Panc1 (cell line): ENCODE measurements around the gene OR7A10. TPM values are rescaled to one million over a fixed set of nuclear protein-coding genes. Genes with fewer than 3 reads are reported as not detected.

Experiments used
- ATAC-seq: fragments of 200-7000 bp; cut with Tn5 transposase; 2 replicates; pipeline ENCODE4 v1.9.1; 2020; ENCODE audit warnings: mild to moderate bottlenecking, moderate library complexity
- Bru-seq: library from RNA; stranded (reverse); fragments of 400-500 nt; gene quantifications from one replicate; lab custom pipeline; 2021; lab: Mats Ljungman, UMichigan
- BruChase-seq, 2 experiments: library from RNA; stranded (reverse); fragments of 400-500 nt; gene quantifications; one replicate each; lab custom pipeline; 2021; lab: Mats Ljungman, UMichigan
- BruUV-seq: library from RNA; stranded (reverse); fragments of 400-500 nt; replicated peaks from 2 replicates; lab custom pipeline; 2021; lab: Mats Ljungman, UMichigan
- CTCF ChIA-PET: fragments of 300-600 bp; sonication (Branson Sonifier 250); formaldehyde crosslinking; loops from one replicate; lab custom pipeline; 2022; ENCODE audit warnings: antibody characterized with exemption; lab: Charles Lee
- POLR2A ChIA-PET: fragments of 300-600 bp; sonication (Branson Sonifier 250); formaldehyde crosslinking; loops from one replicate; lab custom pipeline; 2022; ENCODE audit warnings: antibody characterized with exemption; lab: Charles Lee
- DNase-seq: peaks from one replicate; pipeline ENCODE4 v3.0.0-alpha.2; 2010; ENCODE audit warnings: low read depth, low spot score
- H3K27ac ChIP-seq: 2 replicates; pipeline ENCODE4 v1.5.1; 2011; ENCODE audit warnings: mild to moderate bottlenecking, low read length, inconsistent platforms
- H3K27me3 ChIP-seq: fragments of 200-500 bp; sonication (Bioruptor generic); 2 replicates; pipeline ENCODE4 v1.6.0; 2014; ENCODE audit warnings: low read length, inconsistent platforms; ENCODE audit not compliant: control insufficient read depth, insufficient read depth
- H3K36me3 ChIP-seq: fragments of 200-500 bp; sonication (Bioruptor generic); 2 replicates; pipeline ENCODE4 v1.5.1; 2014; ENCODE audit warnings: inconsistent platforms, mild to moderate bottlenecking, low read length, moderate library complexity; ENCODE audit not compliant: control insufficient read depth, insufficient read depth
- H3K4me1 ChIP-seq: 2 replicates; pipeline ENCODE4 v1.5.1; 2011; ENCODE audit warnings: inconsistent platforms, mild to moderate bottlenecking, low read length, moderate library complexity; ENCODE audit not compliant: control insufficient read depth, insufficient read depth
- H3K4me3 ChIP-seq, 2 experiments: 2 replicates each; pipeline ENCODE4 v1.5.1; 2011 to 2012; ENCODE audit warnings: low read depth in 2 of 2, low read length in 2 of 2, mild to moderate bottlenecking in 2 of 2, inconsistent platforms in 1 of 2, moderate library complexity in 1 of 2
- H3K9me3 ChIP-seq: fragments of 200-500 bp; sonication (Bioruptor generic); 2 replicates; pipeline ENCODE4 v1.5.1; 2014; ENCODE audit warnings: low read depth, mild to moderate bottlenecking, inconsistent platforms, low read length, moderate library complexity; ENCODE audit not compliant: control insufficient read depth, insufficient read depth
- CTCF ChIP-seq: fragments of 450-650 bp; IDR thresholded peaks from 2 replicates; pipeline ENCODE4 v1.5.1; 2017; ENCODE audit warnings: mild to moderate bottlenecking
- POLR2AphosphoS5 ChIP-seq: IDR thresholded peaks from 2 replicates; pipeline ENCODE4 v1.6.1; 2012; ENCODE audit warnings: mild to moderate bottlenecking, low read depth, low read length, moderate library complexity
- REST ChIP-seq, 2 experiments: IDR thresholded peaks; 2 replicates each; pipeline ENCODE4 v1.6.1; 2011 to 2012; ENCODE audit warnings: low read depth in 2 of 2, control low read depth in 1 of 2, low read length in 1 of 2, mild to moderate bottlenecking in 1 of 2, moderate library complexity in 1 of 2; ENCODE audit not compliant: insufficient read depth in 1 of 2
- SIN3A ChIP-seq: IDR thresholded peaks from 2 replicates; pipeline ENCODE4 v1.6.1; 2012; ENCODE audit warnings: low read depth, mild to moderate bottlenecking, low read length, moderate library complexity, borderline replicate concordance; ENCODE audit not compliant: insufficient read depth
- TCF7L2 ChIP-seq: IDR thresholded peaks from 2 replicates; pipeline ENCODE4 v1.6.1; 2011; ENCODE audit warnings: mild to moderate bottlenecking, low read depth, low read length, inconsistent platforms
- in situ Hi-C: cut with HindIII; loops from 2 replicates; pipeline ENCODE4 v1.10.0; 2016; ENCODE audit warnings: low sequenced_read_pairs, low pct_unique_long_range_greater_than_20kb
- intact Hi-C: fragments of 100-400 bp; cut with micrococcal nuclease; formaldehyde crosslinking; loops from one replicate; pipeline ENCODE4 v1.10.0; 2022; ENCODE audit not compliant: unreplicated experiment
- long read RNA-seq: library from polyadenylated mRNA; unstranded; transcript quantifications from one replicate; pipeline ENCODE4 v2.0.0, GENCODE V29; 2021; ENCODE audit not compliant: unreplicated experiment
- polyA plus RNA-seq: library from polyadenylated mRNA; unstranded; fragments of >200 nt; gene quantifications from one replicate; pipeline ENCODE4 v1.2.1, GENCODE V29; 2012; ENCODE audit warnings: missing spikeins; ENCODE audit not compliant: insufficient read length
- total RNA-seq: library from RNA; stranded (reverse); gene quantifications from one replicate; pipeline ENCODE4 v1.2.1, GENCODE V29; 2021; ENCODE audit not compliant: unreplicated experiment

Gene OR7A10
- not detected for total RNA-seq
- not detected for polyA plus RNA-seq
- Bru-seq, nascent RNA: not detected
- BruChase-seq, experiment 1, labeled RNA remaining after a 2-hour chase: not detected
- not detected for BruChase-seq, experiment 2, labeled RNA remaining after a 6-hour chase
- long read RNA-seq: 0 reads

GRCh38 chr19:14848822-14849221, at the start of gene OR7A10:
Gene OR7A10 (minus strand): TSS chr19:14848922. CDS start chr19:14841877, 7,045 bp downstream.
- Histone ChIP-seq H3K36me3 (no peaks in the 10 kb centered on the region), H3K27me3 (0 out of 2 replicates have a peak, but pooled peaks cover 3% of the 10 kb centered on the region), H3K4me1 (no peaks in the 10 kb centered on the region), H3K4me3 (no peak within 1 kb of the TSS), H3K9me3 (no peaks in the 10 kb centered on the region), H3K27ac (no peak within 1 kb of the TSS)
- ChIA-PET CTCF (interaction anchor here (0.6 kb wide), 1 partner anchor 62 kb away, joined by 3 read pairs; no protein-coding TSS in a partner anchor), POLR2A (interaction anchor here (0.7 kb wide), 1 partner anchor 572 kb away, joined by 7 read pairs; no protein-coding TSS in a partner anchor)
- no TSS peak for BruUV-seq
- intact Hi-C loops (no loop called here), in situ Hi-C loops (no loop called here)
- ATAC-seq (no peak), DNase-seq (no peak)
- TF ChIP-seq TCF7L2 (no peak), CTCF (no peak), POLR2AphosphoS5 (no peak), REST (IDR thresholded peaks at IDR 0.05; ENCODE audit: insufficient read depth in 1 of 2, low read depth in 2 of 2, low read length in 1 of 2) (no peak), SIN3A (no peak)

GRCh38 chr19:14890643-14891379, 42.1 kb upstream of the OR7A10 start:
- H3K27ac ChIP-seq: no peak overlapping the region
- CTCF ChIA-PET: interaction anchor here (0.5 kb wide), 2 partner anchors 119 to 191 kb away, joined by 3 read pairs; partner anchors contain the start of gene OR1I1
- BruUV-seq: no TSS peak
- no peaks in the 10 kb centered on the region for H3K36me3 ChIP-seq
- H3K27me3 ChIP-seq: no peaks in the 10 kb centered on the region; the same call in 1 of the 2 replicates
- no peak overlapping the region for H3K4me3 ChIP-seq
- no peaks in the 10 kb centered on the region; the same call in 1 of the 2 replicates for H3K9me3 ChIP-seq
- ATAC-seq (no peak), DNase-seq (no peak)
- POLR2A ChIA-PET: no interaction called here
- in situ Hi-C loops (no loop called here), intact Hi-C loops (no loop called here)
- TF ChIP-seq POLR2AphosphoS5 (no peak), REST (IDR thresholded peaks at IDR 0.05; ENCODE audit: insufficient read depth in 1 of 2, low read depth in 2 of 2, low read length in 1 of 2) (no peak), SIN3A (no peak), CTCF (no peak)
- no peaks in the 10 kb centered on the region for H3K4me1 ChIP-seq
